HL-60/S4 treated with retinoic acid at 250 ng/mL for 4 days and 3 days (cell line): Measurements from ENCODE around the gene SHISA8.

Experiments used
- in situ Hi-C: fragments of 300-500 bp; cut with MboI; formaldehyde crosslinking; loops from 2 replicates; pipeline ENCODE4 v1.7.0; 2022; ENCODE audit warnings: low sequenced_read_pairs

SHISA8 gene

DNA sequence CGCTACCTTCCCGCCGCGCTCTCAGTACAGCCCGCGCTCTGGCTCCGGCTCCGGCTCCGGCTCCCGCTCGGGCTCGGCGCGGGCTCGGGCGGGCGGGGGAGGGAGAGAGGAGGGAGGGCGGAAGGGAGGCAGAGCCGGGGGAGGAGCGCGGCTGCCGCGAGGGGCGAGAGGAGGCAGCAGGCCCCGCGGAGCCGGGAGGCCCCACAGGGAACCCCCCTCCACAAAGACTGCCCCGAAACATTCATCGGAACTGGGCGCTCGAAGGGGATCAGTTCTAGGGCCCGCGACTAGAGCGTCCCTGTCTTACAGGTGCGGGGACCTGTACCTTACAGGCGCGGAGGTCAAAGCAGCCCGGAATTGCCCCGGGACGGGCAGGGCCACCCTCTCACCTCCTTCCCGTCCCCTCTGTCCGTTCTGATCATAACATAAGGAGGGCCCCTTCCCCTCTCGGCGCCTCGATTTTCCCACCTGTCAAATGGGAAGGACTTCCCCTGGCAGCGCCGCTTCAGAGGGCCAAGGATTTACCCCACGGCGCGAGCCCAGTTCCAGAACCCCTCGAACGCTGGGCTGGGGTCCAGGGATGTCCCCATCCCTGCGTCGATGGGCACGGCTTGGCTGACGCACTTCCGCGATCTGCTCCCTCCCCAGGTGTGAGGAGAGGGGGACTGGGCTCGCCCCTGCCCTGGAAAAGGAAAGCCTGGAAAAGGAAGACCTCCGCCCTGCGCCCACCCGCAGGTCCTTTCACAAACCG is at the start of gene SHISA8:
Gene SHISA8, minus strand, starts transcription at position 40 of the 751 bp plus-strand sequence. CDS start 407 bp downstream, outside the sequence.
- in situ Hi-C loops, result no loop called here

DNA sequence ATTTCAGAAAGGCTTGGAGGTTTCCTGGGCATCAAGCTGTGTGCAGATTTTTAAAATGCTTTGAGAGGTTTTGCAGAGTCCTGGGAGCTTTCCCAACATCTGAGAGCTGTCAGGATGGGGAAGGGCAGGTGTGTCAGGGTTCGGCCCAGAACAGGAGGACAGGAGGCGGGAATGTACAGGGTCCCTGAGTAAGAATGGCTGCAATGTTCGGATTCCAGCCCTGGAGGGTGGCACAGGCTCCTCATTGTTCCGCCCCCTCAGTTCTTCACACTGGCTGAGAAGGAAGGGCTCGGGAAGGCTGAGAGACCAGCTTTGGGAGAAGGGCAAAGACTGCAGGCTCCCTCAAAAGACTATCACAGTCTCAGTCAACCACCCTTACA is 49.2 kb upstream of the SHISA8 start:
- in situ Hi-C loops, result no loop called here

DNA sequence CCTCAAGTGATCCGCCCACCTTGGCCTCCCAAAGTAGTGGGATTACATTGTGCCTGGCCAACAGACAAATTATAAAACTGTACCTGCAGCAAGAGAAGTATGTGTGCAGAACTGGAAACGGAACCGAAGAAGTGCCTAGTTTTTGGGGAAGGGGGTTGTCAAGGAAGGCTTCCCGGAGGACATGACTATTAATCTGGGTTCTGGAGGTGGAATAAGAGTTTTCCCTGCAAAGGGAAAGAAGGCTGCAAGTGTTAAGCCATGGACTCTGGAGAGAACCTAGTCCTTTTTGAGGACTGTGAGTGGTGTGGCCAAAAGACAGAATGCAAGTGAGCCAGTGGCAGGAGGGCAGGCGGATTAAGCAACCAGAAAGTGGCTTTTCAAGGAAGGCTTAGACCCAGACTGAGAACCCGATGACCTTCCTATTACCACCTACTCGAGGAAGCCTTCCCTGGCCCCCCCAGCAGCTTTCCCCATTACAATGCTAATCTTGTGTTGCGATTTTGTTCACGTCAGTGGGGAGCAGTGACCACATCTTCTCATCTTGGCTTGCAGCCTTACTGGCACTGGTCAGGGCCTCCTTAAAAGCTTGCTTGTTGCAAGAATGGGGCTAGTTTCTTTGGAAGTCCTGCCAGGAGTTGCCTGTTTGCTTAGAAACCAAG is 48.7 kb upstream of the SHISA8 start:
- in situ Hi-C loops, result no loop called here

DNA sequence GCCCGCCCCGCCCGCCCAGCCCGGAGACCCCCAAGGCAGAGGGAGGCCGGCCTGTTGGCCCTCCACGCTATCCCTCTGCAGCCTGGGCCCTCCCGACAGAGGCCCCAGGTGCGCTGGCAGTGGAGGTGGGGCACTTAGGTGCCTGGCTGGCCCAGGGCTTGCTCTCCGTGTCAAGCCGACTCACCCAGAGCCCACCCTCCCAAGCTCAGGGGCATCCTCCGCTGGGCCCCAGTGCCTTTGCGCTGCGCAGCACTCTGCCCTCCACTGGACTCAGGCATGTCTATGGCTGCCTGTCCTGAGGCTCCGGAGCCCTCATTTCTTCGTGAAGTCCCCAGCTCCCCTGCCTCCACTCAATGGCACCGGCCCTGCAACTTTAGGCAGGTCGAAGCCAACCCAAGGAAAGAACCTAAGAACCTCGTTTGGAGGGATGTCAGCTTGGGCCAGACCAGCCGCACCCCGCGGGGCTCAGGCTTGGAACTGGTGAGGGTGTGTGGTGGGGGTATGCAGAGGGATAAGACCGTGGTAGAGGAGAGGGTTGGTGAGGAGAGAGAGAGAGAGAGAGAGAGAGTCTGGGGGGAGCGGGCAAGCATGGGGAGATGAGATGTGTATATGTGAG is 43.2 kb upstream of the SHISA8 start:
- in situ Hi-C loops, result no loop called here

DNA sequence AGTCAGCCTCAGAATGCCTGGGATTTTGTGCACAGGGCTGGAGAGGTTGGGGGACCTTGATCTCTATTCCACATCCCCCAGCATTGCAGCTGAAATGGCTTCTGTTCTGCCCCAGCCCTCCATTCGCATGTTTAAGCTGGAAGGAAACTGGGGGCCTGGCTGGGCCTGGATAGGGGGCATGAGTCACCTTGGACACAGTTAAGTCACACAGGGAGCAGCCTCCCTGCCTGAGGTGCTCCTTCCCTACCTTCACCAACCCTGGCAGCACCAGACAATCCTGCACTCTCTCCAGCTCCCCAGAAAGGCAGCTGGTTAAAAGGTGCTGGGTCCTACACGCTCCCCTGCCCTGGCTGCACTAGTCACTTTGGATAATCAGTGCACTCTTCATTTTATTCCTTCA is 37.8 kb upstream of the SHISA8 start:
- in situ Hi-C loops, result no loop called here

DNA sequence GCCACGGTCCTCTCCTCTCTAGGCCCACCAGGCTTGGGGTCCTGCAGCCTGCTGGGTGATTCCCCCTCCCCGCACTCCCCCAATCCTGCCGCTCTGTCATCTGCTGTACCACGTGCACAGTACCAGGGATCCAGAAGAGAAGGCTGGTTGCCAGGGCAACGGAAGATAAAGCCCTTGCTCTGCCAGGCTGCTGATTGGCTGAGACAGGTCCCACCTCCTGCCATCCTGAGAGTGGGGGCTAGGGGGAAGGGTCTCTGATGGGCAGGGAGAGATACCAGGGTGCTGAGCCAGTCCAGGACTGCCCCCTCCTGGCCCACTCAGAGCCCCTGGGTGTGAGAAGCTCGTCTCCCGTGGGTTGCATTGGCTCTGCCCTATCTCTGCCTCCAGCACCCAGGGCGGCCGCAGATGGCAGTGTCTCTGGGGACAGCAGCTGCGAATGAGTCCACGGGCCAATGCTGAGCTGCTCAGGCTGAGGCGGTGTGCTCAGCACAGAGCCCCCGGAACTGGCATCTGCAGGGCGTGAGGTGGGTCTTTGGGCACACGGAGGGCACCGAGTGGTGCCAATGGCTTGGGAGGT is 37.1 kb upstream of the SHISA8 start, which contains the start of gene SMIM45:
Gene SMIM45, plus strand, starts transcription at position 253 of the 577 bp plus-strand sequence.
- in situ Hi-C loops, result no loop called here

DNA sequence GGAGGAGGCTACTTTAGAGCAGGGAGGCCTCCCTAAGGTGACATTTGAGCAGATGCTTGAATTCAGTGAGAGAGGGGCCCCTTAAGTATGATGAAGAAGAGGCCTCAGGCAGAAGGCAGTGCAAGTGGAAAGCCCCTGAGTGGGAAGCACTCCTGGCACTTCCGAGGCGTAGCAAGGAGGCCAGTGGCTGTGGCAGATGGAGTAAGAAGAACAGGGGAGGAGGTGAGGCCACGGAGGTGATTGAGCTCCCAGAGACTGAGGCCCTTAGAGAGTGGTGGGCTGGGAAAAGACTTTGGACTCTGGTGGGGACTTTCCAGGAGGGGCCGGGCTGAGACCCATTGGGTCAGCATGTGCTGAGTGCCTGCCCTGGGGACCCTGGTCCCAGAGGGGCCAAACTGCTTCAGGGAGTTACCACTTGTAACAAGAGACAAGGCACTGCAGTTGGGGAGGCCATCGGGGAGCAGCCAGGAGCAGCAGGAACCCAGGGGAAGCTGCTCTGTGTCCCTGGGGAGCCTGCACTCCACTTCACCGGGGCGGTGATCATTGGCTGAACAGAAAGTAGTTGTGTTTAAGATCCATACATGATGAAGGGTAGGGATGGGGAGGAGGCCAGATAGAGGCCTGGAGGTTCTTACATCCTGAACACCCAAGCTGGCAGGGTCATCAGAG is 34.6 kb upstream of the SHISA8 start:
- in situ Hi-C loops, result loop anchor here (10.0 kb wide), 1 partner anchor 255 kb away; the partner anchor contains the start of gene MEI1

DNA sequence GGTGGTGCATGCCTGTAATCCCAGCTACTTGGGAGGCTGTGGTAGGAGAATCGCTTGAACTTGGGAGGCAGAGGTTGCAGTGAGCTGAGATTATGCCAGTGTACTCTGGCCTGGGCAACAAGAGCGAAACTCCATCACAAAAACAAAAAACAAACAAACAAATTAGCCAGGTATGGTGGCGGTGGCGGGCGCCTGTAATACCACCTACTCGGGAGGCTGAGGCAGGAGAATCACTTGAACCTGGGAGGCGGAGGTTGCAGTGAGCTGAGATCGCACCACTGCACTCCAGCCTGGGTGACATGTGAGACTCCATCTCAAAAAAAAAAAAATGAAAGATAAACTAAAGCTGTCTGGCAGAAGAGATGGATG is 34.0 kb upstream of the SHISA8 start:
- in situ Hi-C loops, result loop anchor here (10.0 kb wide), 1 partner anchor 254 kb away; the partner anchor contains the start of gene MEI1

DNA sequence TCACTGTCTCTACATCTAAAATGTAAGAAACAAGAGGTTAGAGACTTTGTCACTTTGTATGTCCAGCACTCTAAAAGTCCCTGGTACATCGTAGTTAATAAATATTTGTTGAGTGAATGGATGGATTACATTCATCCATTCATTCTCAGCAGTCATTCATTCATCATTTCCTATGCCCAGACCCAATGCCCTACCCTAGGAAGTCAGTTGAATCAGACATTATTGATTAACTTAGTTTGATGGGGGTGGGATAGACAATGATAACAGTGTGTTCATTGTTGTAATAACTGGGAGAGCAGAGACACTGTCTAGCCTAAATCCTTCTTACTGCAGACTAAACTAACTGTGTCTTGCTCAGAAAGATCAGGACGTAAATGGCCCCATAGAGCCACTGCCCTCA is 33.3 kb upstream of the SHISA8 start:
- in situ Hi-C loops, result loop anchor here (10.0 kb wide), 1 partner anchor 253 kb away; the partner anchor contains the start of gene MEI1

DNA sequence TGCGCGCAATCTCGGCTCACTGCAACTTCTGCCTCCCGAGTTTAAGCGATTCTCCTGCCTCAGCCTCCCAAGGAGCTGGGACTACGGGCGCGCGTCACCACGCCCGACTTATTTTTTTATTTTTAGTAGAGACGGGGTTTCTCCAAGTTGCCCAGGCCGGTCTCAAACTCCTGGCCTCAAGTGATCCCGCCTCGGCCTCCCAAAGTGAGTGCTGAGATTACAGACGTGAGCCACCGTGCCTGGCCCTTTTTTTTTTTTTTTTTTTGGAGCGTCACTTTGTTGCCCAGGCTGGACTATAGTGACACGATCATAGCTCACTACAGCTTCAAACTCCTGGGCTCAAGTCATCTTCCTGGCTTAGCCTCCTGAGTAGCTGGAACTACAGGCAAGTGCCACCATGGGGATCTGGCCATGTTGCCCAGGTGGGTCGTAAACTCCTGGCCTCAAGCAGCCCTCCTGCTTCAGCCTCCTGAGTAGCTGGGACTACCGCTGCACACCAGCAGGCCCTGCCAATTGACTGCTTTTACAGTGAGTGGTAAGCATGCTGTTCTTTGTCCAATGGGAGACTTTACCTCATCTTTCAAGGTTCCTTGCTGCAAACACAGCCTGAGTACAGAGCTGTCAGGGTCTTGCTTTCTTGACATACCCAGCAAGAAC is 32.7 kb upstream of the SHISA8 start:
- in situ Hi-C loops, result loop anchor here (10.0 kb wide), 1 partner anchor 253 kb away; the partner anchor contains the start of gene MEI1

DNA sequence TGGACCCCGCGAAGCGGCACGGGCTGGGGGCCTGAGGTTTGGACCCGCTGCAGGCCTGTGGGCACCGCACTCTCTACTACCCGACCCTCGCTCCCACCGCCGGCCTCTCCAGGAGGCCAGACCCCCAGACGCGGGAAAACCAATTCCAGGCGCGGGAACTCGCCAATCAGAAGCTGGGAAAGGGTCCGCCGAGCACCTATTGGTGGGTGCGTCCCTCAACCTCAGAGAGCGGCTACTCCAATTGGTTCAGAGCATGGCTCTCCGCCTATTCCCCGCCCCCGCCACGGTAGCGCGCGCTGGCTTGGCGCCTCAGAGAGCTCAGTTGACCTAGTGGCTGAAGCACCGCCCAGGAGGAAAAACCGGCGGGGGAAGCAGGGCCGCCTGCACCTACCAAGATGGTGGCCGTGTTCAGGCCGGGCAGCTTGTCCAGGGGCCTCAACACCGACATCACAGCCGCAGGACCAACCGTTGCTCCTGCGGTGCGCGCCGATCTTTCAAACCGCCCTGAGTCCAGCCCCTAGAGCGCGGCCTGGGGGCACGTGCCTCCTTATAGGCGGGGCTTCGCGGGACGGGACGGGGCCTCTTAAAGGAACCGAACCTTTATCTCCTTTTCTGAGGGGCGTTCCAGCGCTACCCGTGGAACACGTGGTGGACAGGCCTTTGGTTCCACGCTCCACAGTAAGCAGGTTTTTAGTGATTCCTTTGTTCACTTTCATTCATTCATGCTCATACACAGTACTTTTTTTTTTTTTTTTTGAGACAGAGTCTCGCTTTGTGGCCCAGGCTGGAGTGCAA is 32.0 kb upstream of the SHISA8 start, which contains the start of gene CENPM:
Gene CENPM, minus strand, starts transcription at position 524 of the 795 bp plus-strand sequence. Its CDS starts 76 bp downstream, at position 448.
- in situ Hi-C loops, result loop anchor here (10.0 kb wide), 1 partner anchor 252 kb away; the partner anchor contains the start of gene MEI1

DNA sequence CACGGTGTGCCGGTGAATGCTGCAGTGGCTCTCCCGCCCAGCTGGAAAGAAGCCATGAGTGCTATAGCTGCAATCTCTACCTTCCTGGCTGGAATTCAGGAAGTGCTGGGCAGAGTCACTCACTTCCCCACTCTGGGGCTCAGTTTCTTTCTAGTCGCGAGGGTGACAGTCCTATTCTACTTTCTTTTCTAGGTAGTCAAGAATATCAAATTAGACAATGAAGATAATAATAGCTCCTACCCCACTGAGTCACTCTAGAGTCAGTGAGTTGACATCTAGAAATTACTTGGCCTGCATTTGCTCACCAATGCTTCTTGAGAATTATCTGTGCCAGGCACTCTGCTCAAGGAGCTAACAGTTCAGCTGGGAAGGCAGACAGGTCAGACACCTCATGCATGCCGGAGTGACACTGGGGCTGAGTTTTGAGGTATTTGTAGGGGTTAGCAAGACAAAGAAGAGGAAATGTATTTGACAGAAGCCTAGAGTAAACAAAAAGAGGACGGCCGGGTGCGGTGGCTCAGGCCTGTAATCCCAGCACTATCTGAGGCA is 28.9 kb upstream of the SHISA8 start:
- in situ Hi-C loops, result loop anchor here (10.0 kb wide), 1 partner anchor 249 kb away; the partner anchor contains the start of gene MEI1

DNA sequence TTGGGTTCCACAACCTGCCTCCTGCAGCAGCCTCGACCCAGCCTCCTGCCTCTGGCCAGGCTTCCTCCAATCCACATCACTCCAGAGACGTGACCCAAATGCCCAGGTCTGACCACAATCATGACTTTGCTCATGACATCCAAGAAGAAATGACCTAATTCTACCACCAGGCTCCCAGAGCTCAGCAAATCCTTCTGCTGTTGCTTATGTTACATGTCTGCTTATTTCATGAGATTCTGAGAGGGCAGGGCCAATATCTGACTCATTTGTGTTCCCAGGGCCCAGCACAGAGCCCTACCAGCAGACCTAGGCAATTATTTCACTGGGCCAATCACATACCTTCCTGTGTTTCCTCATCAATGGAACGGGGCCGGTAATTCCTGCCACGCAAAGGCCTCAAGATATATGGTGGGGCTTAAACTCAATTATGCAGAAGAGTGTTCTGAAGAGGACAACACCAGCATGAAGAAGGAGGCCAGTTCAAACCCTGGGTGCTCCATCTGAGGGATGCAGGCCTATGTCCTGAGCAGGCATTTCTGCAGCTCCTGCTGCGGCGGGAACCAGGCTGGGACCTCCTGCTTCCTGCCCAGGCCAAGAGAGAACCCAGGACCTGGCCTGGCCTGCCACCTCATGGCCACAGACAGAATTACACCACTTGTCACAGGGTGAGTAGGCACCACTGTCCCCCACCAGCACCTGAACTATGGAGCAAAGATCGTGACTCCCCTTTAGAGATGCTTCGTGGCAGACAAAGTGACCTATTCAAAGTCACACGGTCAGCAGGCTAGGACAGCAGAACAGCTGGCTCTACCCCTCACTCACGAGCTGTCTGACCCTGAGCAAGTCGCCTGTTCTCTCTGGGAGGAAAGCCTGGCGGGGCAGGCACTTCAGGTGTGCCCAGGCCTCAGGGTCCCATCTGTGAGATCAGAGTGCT is 26.2 kb upstream of the SHISA8 start:
- in situ Hi-C loops, result loop anchor here (10.0 kb wide), 1 partner anchor 246 kb away; the partner anchor contains the start of gene MEI1

DNA sequence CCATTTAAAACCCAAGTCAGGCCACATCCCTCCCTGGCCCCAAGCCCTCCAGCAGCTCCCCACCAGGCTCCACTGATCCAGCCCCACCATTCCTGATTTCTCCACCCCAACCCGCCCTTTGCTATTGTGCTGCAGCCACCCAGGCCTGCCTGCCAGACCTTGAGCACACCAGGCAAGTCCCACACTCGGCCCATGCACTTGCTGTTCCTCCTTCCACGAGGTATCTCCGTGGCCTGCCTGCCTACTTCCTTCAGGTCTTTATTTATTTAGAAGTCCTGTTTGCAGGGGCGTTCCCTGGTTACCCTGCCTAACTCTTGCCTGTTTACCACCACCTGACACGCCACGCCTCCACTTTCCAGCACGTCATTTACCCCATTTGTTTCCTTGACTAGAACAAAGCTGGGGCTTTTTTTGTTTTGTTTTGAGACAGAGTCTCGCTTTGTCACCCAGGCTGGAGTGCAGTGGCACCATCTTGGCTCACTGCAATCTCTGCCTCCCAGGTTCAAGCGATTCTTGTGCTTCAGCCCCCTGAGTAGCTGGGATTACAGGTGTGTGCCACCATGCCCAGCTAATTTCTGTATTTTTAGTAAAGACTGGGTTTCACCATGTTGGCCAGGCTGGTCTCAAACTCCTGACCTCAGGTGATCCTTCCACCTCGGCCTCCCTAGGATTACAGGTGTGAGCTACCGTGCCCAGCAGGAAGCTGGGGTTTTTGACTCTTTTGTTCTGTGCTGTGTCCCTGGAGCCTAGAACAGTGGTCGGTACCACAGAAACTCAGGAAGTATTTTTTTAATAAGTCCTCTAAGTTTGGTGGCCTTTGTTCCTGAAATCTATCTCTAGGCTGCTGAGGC is 25.3 kb upstream of the SHISA8 start:
- in situ Hi-C loops, result loop anchor here (10.0 kb wide), 1 partner anchor 245 kb away; the partner anchor contains the start of gene MEI1

DNA sequence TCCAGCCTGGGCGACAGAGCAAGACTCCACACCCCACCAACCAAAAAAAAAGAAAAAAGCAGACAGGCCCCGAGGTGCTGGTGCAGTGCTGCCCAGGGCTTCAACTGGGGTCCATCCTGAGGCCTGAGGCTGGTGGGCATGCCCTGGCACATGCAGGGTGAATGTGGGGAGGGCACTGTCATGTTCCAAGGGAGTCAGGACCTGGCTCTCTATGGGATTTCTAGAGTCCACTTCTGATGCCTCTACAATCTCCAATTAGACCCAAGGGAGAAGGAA is 22.0 kb upstream of the SHISA8 start:
- in situ Hi-C loops, result no loop called here

DNA sequence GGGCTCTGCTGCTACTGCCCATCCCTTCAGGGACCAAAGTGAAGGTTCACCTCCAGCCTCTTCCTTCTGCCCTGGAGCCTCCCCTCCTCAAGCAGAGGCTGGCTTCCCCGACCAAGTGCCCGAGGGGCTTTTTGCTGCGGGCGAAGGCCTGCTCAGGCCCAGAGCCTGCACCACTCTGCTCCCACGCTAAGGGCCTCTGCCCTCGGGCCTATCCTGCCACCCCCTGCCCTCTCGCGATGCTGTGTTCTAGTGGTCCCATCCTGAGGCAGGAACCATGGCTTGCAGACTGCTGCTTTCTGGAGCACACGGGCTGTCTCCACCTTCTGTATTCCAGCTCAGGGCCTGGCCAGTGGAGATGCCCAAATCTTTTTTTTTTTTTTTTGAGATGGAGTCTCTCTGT is 20.6 kb upstream of the SHISA8 start:
- in situ Hi-C loops, result no loop called here

DNA sequence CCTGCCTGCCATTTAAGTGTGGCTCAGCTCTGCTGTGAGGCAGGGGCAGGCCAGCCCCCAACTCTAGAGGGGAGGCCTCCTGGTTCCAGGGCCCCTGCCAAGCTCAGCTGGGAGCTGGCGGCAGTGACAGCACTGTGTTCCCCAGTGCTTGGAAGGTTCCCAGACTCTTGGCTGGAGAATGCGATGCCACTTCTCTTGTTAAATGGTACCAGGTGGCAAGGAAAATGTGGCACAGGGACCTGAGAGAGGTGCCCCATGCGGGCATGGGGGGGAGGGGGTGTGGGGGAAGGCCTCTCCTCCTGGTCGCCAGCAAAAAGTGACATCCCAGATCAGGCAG is 20.1 kb upstream of the SHISA8 start:
- in situ Hi-C loops, result no loop called here
